HL-60 (cell line): ENCODE data around the gene ANO6.

Experiments used
- DNase-seq, 2 experiments: peaks; one replicate each; pipeline ENCODE4 v3.0.0-alpha.2; 2010 to 2020; ENCODE audit warnings: low read depth in 1 of 2, low spot score in 1 of 2
- H3K27ac ChIP-seq: fragments of 250-450 bp; sonication (Bioruptor Pico); replicated peaks from 2 replicates; pipeline ENCODE4 v1.5.1; 2020; ENCODE audit warnings: mild to moderate bottlenecking, moderate library complexity
- H3K27me3 ChIP-seq: fragments of 250-450 bp; sonication (Bioruptor Pico); 2 replicates; pipeline ENCODE4 v1.5.1; 2021; ENCODE audit warnings: mild to moderate bottlenecking, moderate library complexity; ENCODE audit not compliant: insufficient read depth, poor library complexity, severe bottlenecking
- H3K4me3 ChIP-seq: replicated peaks from 2 replicates; pipeline ENCODE4 v1.5.1; 2011; ENCODE audit warnings: mild to moderate bottlenecking, control low read depth, low read length; ENCODE audit not compliant: insufficient read depth
- GABPA ChIP-seq: IDR thresholded peaks from 2 replicates; pipeline ENCODE4 v1.6.1; 2012; ENCODE audit warnings: low read depth
- POLR2AphosphoS5 ChIP-seq: IDR thresholded peaks from 2 replicates; pipeline ENCODE4 v1.6.1; 2012; ENCODE audit warnings: low read depth
- REST ChIP-seq: IDR thresholded peaks from 2 replicates; pipeline ENCODE4 v1.6.1; 2012; ENCODE audit warnings: low read depth; ENCODE audit not compliant: insufficient replicate concordance
- SPI1 ChIP-seq: IDR thresholded peaks from 2 replicates; pipeline ENCODE4 v1.6.1; 2012; ENCODE audit warnings: low read depth, mild to moderate bottlenecking, borderline replicate concordance
- TF ChIP-seq, protein P1 (sequence below): IDR thresholded peaks from one replicate; pipeline ENCODE4 v1.5.1; 2011; ENCODE audit warnings: low read length, control low read depth, inconsistent platforms; ENCODE audit not compliant: insufficient read depth

The ANO6 gene

GRCh38 chr12:45216983-45217485 is 1.1 kb downstream of the ANO6 start:
- H3K27ac ChIP-seq: peak overlapping the region; percentile 91
- H3K4me3 ChIP-seq: peak overlapping the region; percentile 85
- no peaks in the 10 kb centered on the region for H3K27me3 ChIP-seq
- no peak for TF ChIP-seq POLR2AphosphoS5
- TF ChIP-seq GABPA: no peak
- no peak for TF ChIP-seq SPI1
- TF ChIP-seq REST: no peak
- TF ChIP-seq, protein P1, sequence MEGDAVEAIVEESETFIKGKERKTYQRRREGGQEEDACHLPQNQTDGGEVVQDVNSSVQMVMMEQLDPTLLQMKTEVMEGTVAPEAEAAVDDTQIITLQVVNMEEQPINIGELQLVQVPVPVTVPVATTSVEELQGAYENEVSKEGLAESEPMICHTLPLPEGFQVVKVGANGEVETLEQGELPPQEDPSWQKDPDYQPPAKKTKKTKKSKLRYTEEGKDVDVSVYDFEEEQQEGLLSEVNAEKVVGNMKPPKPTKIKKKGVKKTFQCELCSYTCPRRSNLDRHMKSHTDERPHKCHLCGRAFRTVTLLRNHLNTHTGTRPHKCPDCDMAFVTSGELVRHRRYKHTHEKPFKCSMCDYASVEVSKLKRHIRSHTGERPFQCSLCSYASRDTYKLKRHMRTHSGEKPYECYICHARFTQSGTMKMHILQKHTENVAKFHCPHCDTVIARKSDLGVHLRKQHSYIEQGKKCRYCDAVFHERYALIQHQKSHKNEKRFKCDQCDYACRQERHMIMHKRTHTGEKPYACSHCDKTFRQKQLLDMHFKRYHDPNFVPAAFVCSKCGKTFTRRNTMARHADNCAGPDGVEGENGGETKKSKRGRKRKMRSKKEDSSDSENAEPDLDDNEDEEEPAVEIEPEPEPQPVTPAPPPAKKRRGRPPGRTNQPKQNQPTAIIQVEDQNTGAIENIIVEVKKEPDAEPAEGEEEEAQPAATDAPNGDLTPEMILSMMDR: no peak
- no peak for DNase-seq

DNA sequence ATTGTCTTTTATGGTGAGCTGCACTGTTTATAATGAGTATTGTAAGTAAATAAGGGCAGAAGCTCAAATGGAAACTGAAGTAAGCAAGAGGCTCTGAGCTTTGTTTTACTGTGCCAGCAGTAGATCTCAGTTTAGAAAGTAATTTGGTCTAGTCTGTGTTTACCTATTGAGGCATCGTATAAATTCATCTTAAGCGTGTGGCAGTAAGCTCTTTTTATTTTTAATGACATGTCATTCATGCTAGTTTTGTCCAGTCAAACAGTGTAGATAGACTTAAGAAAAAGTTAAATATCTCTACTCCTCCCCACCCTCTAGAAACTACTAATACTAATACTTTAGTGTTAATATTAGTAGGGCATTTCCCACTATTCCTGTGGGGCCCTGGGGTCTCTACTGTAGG is 2.0 kb downstream of the ANO6 start:
- Histone ChIP-seq H3K27ac (no peak overlapping the region), H3K27me3 (no peaks in the 10 kb centered on the region), H3K4me3 (no peak overlapping the region; the same call in 1 of the 2 replicates)
- TF ChIP-seq REST (no peak), SPI1 (no peak), POLR2AphosphoS5 (no peak), GABPA (no peak)
- TF ChIP-seq, protein P1: no peak
- no peak for DNase-seq

DNA sequence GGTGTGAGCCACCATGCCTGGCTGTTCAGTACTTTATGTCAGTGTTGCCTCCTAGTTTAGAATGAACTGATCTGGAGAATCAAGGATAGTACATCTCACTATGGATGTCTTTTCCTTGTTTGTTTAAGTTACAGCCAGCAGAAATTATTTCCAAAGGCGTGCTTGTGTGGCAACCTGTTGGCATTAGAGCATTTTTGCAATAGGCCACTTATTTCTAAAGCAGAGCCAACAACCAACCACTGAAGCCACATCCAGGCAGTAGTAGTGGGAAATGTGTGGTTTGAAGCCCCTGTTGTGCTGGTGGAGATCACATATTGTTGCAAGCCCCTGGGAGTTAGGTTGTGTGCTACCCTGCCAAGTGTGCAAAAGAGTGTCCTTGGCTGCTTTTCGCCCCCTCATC is 3.7 kb downstream of the ANO6 start:
- no peak overlapping the region for H3K27ac ChIP-seq
- no peaks in the 10 kb centered on the region for H3K27me3 ChIP-seq
- no peak overlapping the region for H3K4me3 ChIP-seq
- TF ChIP-seq, protein P1: no peak
- no peak for TF ChIP-seq GABPA
- TF ChIP-seq POLR2AphosphoS5: no peak
- TF ChIP-seq REST: no peak
- no peak for TF ChIP-seq SPI1
- peak in 1 of 2 experiments; percentile 59 for DNase-seq
